K562 (cell line): Measurements from ENCODE around the gene USP10. TPM values are rescaled to one million over a fixed set of nuclear protein-coding genes. Genes with fewer than 3 reads are reported as not detected.

Experiments used
- ATAC-seq: fragments of 200-7000 bp; cut with Tn5 transposase; 3 replicates; pipeline ENCODE4 v1.9.1; 2020; ENCODE audit warnings: moderate library complexity
- BruUV-seq: library from RNA; stranded (reverse); fragments of 400-500 nt; replicated peaks from 2 replicates; lab custom pipeline; 2021; lab: Mats Ljungman, UMichigan
- CTCF ChIA-PET: fragments of 300-600 bp; formaldehyde crosslinking; extraction: SDS; loops from one replicate; lab custom pipeline; 2021; ENCODE audit warnings: low intra/inter-chr PET ratio; lab: Yijun Ruan, JAX
- POLR2A ChIA-PET: fragments of 300-600, 350-650 bp; sonication (Branson Sonifier 250); formaldehyde crosslinking; extraction: SDS; loops from one replicate; lab custom pipeline; 2021; ENCODE audit warnings: antibody characterized with exemption, inconsistent platforms; lab: Yijun Ruan, JAX
- DNase-seq, 4 experiments: peaks; one replicate each; pipeline versions ENCODE4 v3.0.0 to v3.0.0-alpha.2; 2011 to 2018; ENCODE audit warnings: low spot score in 3 of 4, mixed read lengths in 3 of 4; ENCODE audit errors: extremely low read depth in 1 of 4
- FAIRE-seq: peaks from 2 replicates; lab custom pipeline; 2011; peaks lifted over from hg19 to GRCh38; lab: Jason Lieb, UNC
- H2AFZ ChIP-seq: 2 replicates; pipeline ENCODE4 v1.6.0; 2011; ENCODE audit warnings: low read depth, low read length, control low read depth, inconsistent platforms
- H3K27ac ChIP-seq: fragments of 200-600 bp; 3 replicates; pipeline ENCODE4 v1.8.0; 2011; ENCODE audit warnings: low read depth, mild to moderate bottlenecking, control low read depth, inconsistent platforms, low read length, moderate library complexity, mixed read lengths; ENCODE audit errors: extremely low read depth
- H3K27me3 ChIP-seq, 2 experiments: fragments of 300-600 bp in 1 of 2; 2 replicates in 1 of 2; 3 replicates in 1 of 2; pipeline versions ENCODE4 v1.6.0 to v1.8.0; 2011; ENCODE audit warnings: inconsistent platforms in 2 of 2, low read length in 2 of 2, mild to moderate bottlenecking in 1 of 2, mixed read lengths in 1 of 2, moderate library complexity in 1 of 2; ENCODE audit not compliant: control insufficient read depth in 2 of 2, insufficient read depth in 2 of 2
- H3K36me3 ChIP-seq: fragments of 300-600 bp; 3 replicates; pipeline ENCODE4 v1.8.0; 2011; ENCODE audit warnings: mild to moderate bottlenecking, low read length, inconsistent platforms; ENCODE audit not compliant: control insufficient read depth, insufficient read depth
- H3K4me1 ChIP-seq, 2 experiments: fragments of 200-600 bp in 1 of 2; replicated peaks in 1 of 2; 2 replicates in 1 of 2; 3 replicates in 1 of 2; pipeline versions ENCODE4 v1.5.1 to v1.8.0; 2011; ENCODE audit warnings: inconsistent platforms in 2 of 2, low read length in 2 of 2, mild to moderate bottlenecking in 1 of 2, mixed read lengths in 1 of 2, moderate library complexity in 1 of 2; ENCODE audit not compliant: control insufficient read depth in 2 of 2, insufficient read depth in 2 of 2
- H3K4me2 ChIP-seq: 2 replicates; pipeline ENCODE4 v1.6.1; 2011; ENCODE audit warnings: low read length, control low read depth, inconsistent platforms, mixed read lengths; ENCODE audit not compliant: insufficient read depth
- H3K4me3 ChIP-seq: fragments of 200-600 bp; sonication (generic), shearing (Covaris generic); 2 replicates; pipeline ENCODE4 v1.5.1; 2016; ENCODE audit warnings: control low read depth, inconsistent platforms
- H3K79me2 ChIP-seq: fragments of 200-600 bp; 3 replicates; pipeline ENCODE4 v1.8.0; 2011; ENCODE audit warnings: low read length, inconsistent platforms; ENCODE audit not compliant: control insufficient read depth, insufficient read depth
- H3K9ac ChIP-seq, 2 experiments: 2 replicates each; pipeline versions ENCODE4 v1.6.0 to v1.6.1; 2011; ENCODE audit warnings: low read depth in 2 of 2, low read length in 2 of 2, control low read depth in 1 of 2, inconsistent platforms in 1 of 2, mild to moderate bottlenecking in 1 of 2, mixed read lengths in 1 of 2; ENCODE audit not compliant: insufficient read depth in 1 of 2
- H3K9me1 ChIP-seq: one replicate; pipeline ENCODE4 v1.6.0; 2011; ENCODE audit warnings: inconsistent platforms, mild to moderate bottlenecking, low read length, moderate library complexity; ENCODE audit not compliant: control insufficient read depth, insufficient read depth
- H3K9me3 ChIP-seq: replicated peaks from 2 replicates; pipeline ENCODE4 v1.5.1; 2011; ENCODE audit warnings: low read depth, low read length, inconsistent platforms; ENCODE audit not compliant: control insufficient read depth, insufficient read depth
- H4K20me1 ChIP-seq: replicated peaks from 2 replicates; pipeline ENCODE4 v1.6.1; 2011; ENCODE audit warnings: low read length, inconsistent platforms, mixed read lengths; ENCODE audit not compliant: control insufficient read depth, insufficient read depth
- ATF7 ChIP-seq: fragments of 450-650 bp; IDR thresholded peaks from 2 replicates; pipeline ENCODE4 v1.7.1; 2014; ENCODE audit warnings: mild to moderate bottlenecking, moderate library complexity
- ESRRA ChIP-seq: fragments of 450-650 bp; IDR thresholded peaks from 2 replicates; pipeline ENCODE4 v1.6.1; 2014; ENCODE audit warnings: low read depth, mild to moderate bottlenecking, moderate library complexity, borderline replicate concordance
- HMG20A ChIP-seq: fragments of 450-650 bp; formaldehyde crosslinking; conservative IDR thresholded peaks from 2 replicates; pipeline ENCODE4 v1.4.0; 2020; ENCODE audit warnings: mild to moderate bottlenecking, mixed read lengths
- KAT2B ChIP-seq: IDR thresholded peaks from one replicate; pipeline ENCODE4 v1.6.1; 2012; ENCODE audit warnings: low read depth, mild to moderate bottlenecking, control low read depth, inconsistent platforms, low read length, moderate library complexity
- KLF1 ChIP-seq: fragments of 450-650 bp; IDR thresholded peaks from 2 replicates; pipeline ENCODE4 v1.6.1; 2016; ENCODE audit warnings: missing genetic modification characterization, missing compliant biosample characterization
- MTA1 ChIP-seq: fragments of 450-650 bp; IDR thresholded peaks from 2 replicates; pipeline ENCODE4 v1.6.1; 2017; ENCODE audit warnings: borderline replicate concordance
- NCOA6 ChIP-seq: fragments of 450-650 bp; IDR thresholded peaks from 2 replicates; pipeline ENCODE4 v1.6.1; 2017; ENCODE audit warnings: mild to moderate bottlenecking
- NR2C1 ChIP-seq, 2 experiments: fragments of 450-650 bp; IDR thresholded peaks; 2 replicates each; pipeline ENCODE4 v1.6.1; 2017; ENCODE audit warnings: mild to moderate bottlenecking in 2 of 2, antibody characterized with exemption in 1 of 2, inconsistent platforms in 1 of 2, missing compliant biosample characterization in 1 of 2, missing genetic modification characterization in 1 of 2
- NRF1 ChIP-seq, 2 experiments: fragments of 450-650 bp; IDR thresholded peaks in 1 of 2; conservative IDR thresholded peaks in 1 of 2; 2 replicates each; pipeline ENCODE4 v1.6.1; 2014; ENCODE audit warnings: mild to moderate bottlenecking in 2 of 2
- RBM17 ChIP-seq: fragments of 200-400 bp; formaldehyde crosslinking; IDR thresholded peaks from 2 replicates; pipeline ENCODE4 v1.6.1; 2017; ENCODE audit warnings: low read depth, mild to moderate bottlenecking, low read length, borderline replicate concordance
- SMC3 ChIP-seq: conservative IDR thresholded peaks from 2 replicates; pipeline ENCODE4 v1.6.1; 2011; ENCODE audit warnings: low read depth, low read length, improper control_type of control experiment; ENCODE audit not compliant: insufficient read depth
- SPI1 ChIP-seq: IDR thresholded peaks from 2 replicates; pipeline ENCODE4 v1.6.1; 2011; ENCODE audit warnings: low read depth, low read length, control low read depth, borderline replicate concordance
- SRSF7 ChIP-seq: fragments of 200-400 bp; formaldehyde crosslinking; optimal IDR thresholded peaks from 2 replicates; pipeline ENCODE3; 2017; ENCODE audit warnings: mild to moderate bottlenecking, low read depth, low read length
- TCF3 ChIP-seq: sonication (generic); formaldehyde crosslinking; IDR thresholded peaks from 2 replicates; pipeline ENCODE4 v1.4.0; 2020; ENCODE audit warnings: mild to moderate bottlenecking, missing genetic modification reagents
- TCFL5 ChIP-seq: fragments of 250-450 bp; sonication (Bioruptor Pico); conservative IDR thresholded peaks from 2 replicates; pipeline ENCODE4 v1.6.1; 2021; ENCODE audit warnings: mild to moderate bottlenecking, moderate library complexity, matching md5 sums
- ZNF316 ChIP-seq: fragments of 450-650 bp; IDR thresholded peaks from 2 replicates; pipeline ENCODE4 v1.6.1; 2016
- ZNF79 ChIP-seq: fragments of 250-450 bp; sonication (Bioruptor Pico); IDR thresholded peaks from 2 replicates; pipeline ENCODE4 v1.4.0; 2020; ENCODE audit warnings: low read depth, mild to moderate bottlenecking, moderate library complexity
- WGBS: fragments of 100-300 bp; shearing (Covaris generic); methylation state at CpG from one replicate; pipeline ENCODE4 v1.1.6; 2016; ENCODE audit warnings: low coverage, mixed read lengths; ENCODE audit not compliant: insufficient coverage; ENCODE audit errors: missing lambda C conversion rate; 5-methylcytosine and 5-hydroxymethylcytosine counted together
- in situ Hi-C: fragments of 300-500 bp; cut with MboI; formaldehyde crosslinking; loops from 4 replicates; pipeline ENCODE4 v1.15.0; 2018; ENCODE audit warnings: inconsistent platforms, mixed read lengths
- intact Hi-C: fragments of 100-400 bp; cut with micrococcal nuclease; formaldehyde crosslinking; loops from 2 replicates; pipeline ENCODE4 v1.14.2; 2022
- polyA plus RNA-seq, 8 experiments: library from polyadenylated mRNA; depleted of rRNA in 4 of 8; stranded (reverse) in 5 of 8; unstranded in 3 of 8; fragments of >200 nt; fragmentation: Nextera tagmentation in 2 of 8; fragmentation: Illumina TruSeq in 1 of 8; extraction: Ambion mirVana in 2 of 8; extraction: Trizol in 1 of 8; gene quantifications; 2 replicates each; pipeline versions ENCODE4 v1.2.1 to v1.2.3, GENCODE V29; 2011 to 2014; ENCODE audit warnings: inconsistent platforms in 1 of 8, missing spikeins in 1 of 8
- total RNA-seq, 7 experiments: library from RNA; depleted of rRNA in 6 of 7; stranded (reverse); fragments of >200 nt in 6 of 7; fragmentation: Illumina TruSeq in 2 of 7; extraction: Trizol in 2 of 7; gene quantifications; 2 replicates each; pipeline versions ENCODE4 v1.2.1 to v1.2.3, GENCODE V29; 2011 to 2021; ENCODE audit warnings: low replicate concordance in 1 of 7
- TF ChIP-seq, protein P1 (sequence below): fragments of 250-450 bp; sonication (Bioruptor Pico); IDR thresholded peaks from 2 replicates; pipeline ENCODE4 v1.9.0; 2021; ENCODE audit warnings: mild to moderate bottlenecking
- TF ChIP-seq, protein P2 (sequence below): fragments of 450-650 bp; IDR thresholded peaks from 2 replicates; pipeline ENCODE4 v1.6.1; 2016; ENCODE audit warnings: missing biosample characterization, missing genetic modification characterization
- TF ChIP-seq, protein P3 (sequence below): fragments of 250-450 bp; sonication (Bioruptor Pico); IDR thresholded peaks from 2 replicates; pipeline ENCODE4 v1.5.0; 2021; ENCODE audit warnings: mild to moderate bottlenecking, borderline replicate concordance

USP10 gene
- total and polyA plus RNA-seq, 9 of the 15 experiments (the other 6 are each of a cell fraction or from before 2014, with no cell fraction given): 61.7 to 197 (median 116) TPM

DNA sequence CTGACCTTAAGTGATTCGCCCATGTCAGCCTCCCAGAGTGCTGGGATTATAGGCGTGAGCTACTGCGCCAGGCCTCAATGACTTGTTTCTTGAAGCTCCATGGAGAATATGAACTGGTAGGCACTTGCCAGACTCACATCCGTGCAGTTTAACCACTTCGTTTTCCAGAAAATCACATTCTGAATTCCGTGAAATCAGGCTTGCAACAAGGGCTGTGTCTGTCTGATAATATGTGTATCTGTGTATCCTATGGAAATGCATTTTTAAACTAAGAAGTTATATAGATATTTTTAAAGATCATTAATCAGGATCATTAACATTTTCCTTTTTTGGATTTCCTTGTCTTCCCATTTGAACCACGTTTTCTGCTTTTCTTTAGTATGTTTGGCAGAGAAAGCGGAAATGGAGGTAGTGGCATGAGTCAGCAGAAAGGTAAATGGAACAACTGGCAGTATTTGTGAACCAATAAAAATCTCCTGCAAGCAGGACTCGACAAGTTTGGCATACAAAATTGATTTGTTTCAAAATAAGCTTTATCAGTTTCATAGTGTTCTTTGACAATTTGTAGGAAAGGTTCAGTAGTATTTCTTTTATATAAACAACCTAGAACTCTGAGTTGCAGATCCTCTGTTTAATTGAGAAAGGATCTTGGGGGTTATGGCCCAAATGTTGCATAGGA is 33.0 kb downstream of the USP10 start:
- Histone ChIP-seq H2AFZ (peak overlapping the region; percentile 46), H3K27me3 (no peaks in the 10 kb centered on the region), H3K4me3 (no peak overlapping the region), H3K9ac (peak overlapping the region; percentile 65 to 79; a peak in 3 of 4 replicates), H3K4me1 (peaks cover 36 to 56% of the 10 kb centered on the region in 2 experiments), H3K9me1 (peaks cover 4% of the 10 kb centered on the region), H3K27ac (peak overlapping the region; percentile 94), H3K9me3 (no peaks in the 10 kb centered on the region), H3K79me2 (peaks cover 99% of the 10 kb centered on the region), H3K36me3 (peaks cover 41% of the 10 kb centered on the region), H4K20me1 (peaks cover 13% of the 10 kb centered on the region; the same call in 1 of the 2 replicates), H3K4me2 (peak overlapping the region; percentile 72)
- ChIA-PET POLR2A (interaction anchor here (0.7 to 1.0 kb wide), 2 partner anchors 13 to 244 kb away, joined by 3 read pairs; no protein-coding TSS in a partner anchor), CTCF (interaction anchor here (0.9 kb wide), 1 partner anchor 110 kb away, joined by 3 read pairs; no protein-coding TSS in a partner anchor)
- FAIRE-seq: peak; percentile 87
- peak; percentile 43 for ATAC-seq
- WGBS: 3% methylated on average over 9 of the region's 9 CpGs
- no TSS peak for BruUV-seq
- DNase-seq: peak in 2 of 4 experiments; percentile 63 to 87
- intact Hi-C loops: no loop called here
- in situ Hi-C loops: no loop called here
- TF ChIP-seq, protein P1, sequence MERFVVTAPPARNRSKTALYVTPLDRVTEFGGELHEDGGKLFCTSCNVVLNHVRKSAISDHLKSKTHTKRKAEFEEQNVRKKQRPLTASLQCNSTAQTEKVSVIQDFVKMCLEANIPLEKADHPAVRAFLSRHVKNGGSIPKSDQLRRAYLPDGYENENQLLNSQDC (CRISPR knock-in tag): no peak
- no peak for TF ChIP-seq SMC3
- TF ChIP-seq TCF3 (CRISPR knock-in tag): peak; percentile 93
- TF ChIP-seq, protein P2, sequence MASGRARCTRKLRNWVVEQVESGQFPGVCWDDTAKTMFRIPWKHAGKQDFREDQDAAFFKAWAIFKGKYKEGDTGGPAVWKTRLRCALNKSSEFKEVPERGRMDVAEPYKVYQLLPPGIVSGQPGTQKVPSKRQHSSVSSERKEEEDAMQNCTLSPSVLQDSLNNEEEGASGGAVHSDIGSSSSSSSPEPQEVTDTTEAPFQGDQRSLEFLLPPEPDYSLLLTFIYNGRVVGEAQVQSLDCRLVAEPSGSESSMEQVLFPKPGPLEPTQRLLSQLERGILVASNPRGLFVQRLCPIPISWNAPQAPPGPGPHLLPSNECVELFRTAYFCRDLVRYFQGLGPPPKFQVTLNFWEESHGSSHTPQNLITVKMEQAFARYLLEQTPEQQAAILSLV (tag): no peak
- TF ChIP-seq ZNF316: peak; percentile 100
- no peak for TF ChIP-seq KAT2B
- TF ChIP-seq MTA1: peak; percentile 67
- peak in 1 of 2 experiments; percentile 18; a peak in 1 of 4 replicates for TF ChIP-seq NRF1 (conservative IDR thresholded peaks at IDR 0.05 in 1 of 2, IDR thresholded peaks at IDR 0.05 in 1 of 2)
- no peak for TF ChIP-seq RBM17
- no peak for TF ChIP-seq ZNF79
- TF ChIP-seq, protein P3, sequence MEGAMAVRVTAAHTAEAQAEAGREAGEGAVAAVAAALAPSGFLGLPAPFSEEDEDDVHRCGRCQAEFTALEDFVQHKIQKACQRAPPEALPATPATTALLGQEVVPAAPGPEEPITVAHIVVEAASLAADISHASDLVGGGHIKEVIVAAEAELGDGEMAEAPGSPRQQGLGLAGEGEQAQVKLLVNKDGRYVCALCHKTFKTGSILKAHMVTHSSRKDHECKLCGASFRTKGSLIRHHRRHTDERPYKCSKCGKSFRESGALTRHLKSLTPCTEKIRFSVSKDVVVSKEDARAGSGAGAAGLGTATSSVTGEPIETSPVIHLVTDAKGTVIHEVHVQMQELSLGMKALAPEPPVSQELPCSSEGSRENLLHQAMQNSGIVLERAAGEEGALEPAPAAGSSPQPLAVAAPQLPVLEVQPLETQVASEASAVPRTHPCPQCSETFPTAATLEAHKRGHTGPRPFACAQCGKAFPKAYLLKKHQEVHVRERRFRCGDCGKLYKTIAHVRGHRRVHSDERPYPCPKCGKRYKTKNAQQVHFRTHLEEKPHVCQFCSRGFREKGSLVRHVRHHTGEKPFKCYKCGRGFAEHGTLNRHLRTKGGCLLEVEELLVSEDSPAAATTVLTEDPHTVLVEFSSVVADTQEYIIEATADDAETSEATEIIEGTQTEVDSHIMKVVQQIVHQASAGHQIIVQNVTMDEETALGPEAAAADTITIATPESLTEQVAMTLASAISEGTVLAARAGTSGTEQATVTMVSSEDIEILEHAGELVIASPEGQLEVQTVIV (CRISPR knock-in tag): no peak
- TF ChIP-seq KLF1 (tag): no peak
- TF ChIP-seq HMG20A: no peak
- peak; percentile 97 for TF ChIP-seq SPI1
- TF ChIP-seq NCOA6: no peak
- 0 out of 2 replicates have a peak, but pooled peaks have one; percentile 9 for TF ChIP-seq NR2C1 (IDR thresholded peaks at IDR 0.05)
- no peak for TF ChIP-seq NR2C1 (tag; IDR thresholded peaks at IDR 0.05)
- no peak for TF ChIP-seq TCFL5
- no peak; the same call in 1 of the 2 replicates for TF ChIP-seq ESRRA
- no peak for TF ChIP-seq SRSF7
- peak; percentile 54 for TF ChIP-seq ATF7
